HepG2 (cell line): ENCODE measurements around the gene GNAS. TPM values are rescaled to one million over a fixed set of nuclear protein-coding genes. Genes with fewer than 3 reads are reported as not detected.

Experiments used
- ATAC-seq: fragments of 200-7000 bp; cut with Tn5 transposase; 3 replicates; pipeline ENCODE4 v1.9.1; 2020; ENCODE audit warnings: mild to moderate bottlenecking, moderate library complexity
- Bru-seq: library from RNA; stranded (reverse); fragments of 400-500 nt; gene quantifications from one replicate; lab custom pipeline; 2021; lab: Mats Ljungman, UMichigan
- BruChase-seq, 2 experiments: library from RNA; stranded (reverse); fragments of 400-500 nt; gene quantifications; one replicate each; lab custom pipeline; 2021; lab: Mats Ljungman, UMichigan
- BruUV-seq: library from RNA; stranded (reverse); fragments of 400-500 nt; replicated peaks from 2 replicates; lab custom pipeline; 2021; lab: Mats Ljungman, UMichigan
- CTCF ChIA-PET: fragments of 300-600 bp; formaldehyde crosslinking; extraction: SDS; loops from one replicate; lab custom pipeline; 2021; ENCODE audit warnings: low total read pairs, inconsistent platforms, low intra/inter-chr PET ratio; lab: Yijun Ruan, JAX
- POLR2A ChIA-PET: fragments of 350-600 bp; sonication (Branson Sonifier 250); formaldehyde crosslinking; loops from one replicate; lab custom pipeline; 2020; ENCODE audit warnings: antibody characterized with exemption, inconsistent platforms; lab: Yijun Ruan, JAX
- DNase-seq: peaks from one replicate; pipeline ENCODE4 v3.0.0-alpha.2; 2015; ENCODE audit warnings: low spot score
- FAIRE-seq: peaks from 3 replicates; lab custom pipeline; 2011; peaks lifted over from hg19 to GRCh38; lab: Jason Lieb, UNC
- H2AFZ ChIP-seq: one replicate; pipeline ENCODE4 v1.6.1; 2011; ENCODE audit warnings: low read length, inconsistent platforms
- H3K27ac ChIP-seq: fragments of 300-600 bp; 3 replicates; pipeline ENCODE4 v1.8.0; 2011; ENCODE audit warnings: mixed run types, mild to moderate bottlenecking, mixed read lengths, low read length, inconsistent platforms; ENCODE audit not compliant: insufficient read depth; ENCODE audit errors: extremely low read length
- H3K27me3 ChIP-seq, 2 experiments: fragments of 200-600 bp in 1 of 2; 2 replicates in 1 of 2; 3 replicates in 1 of 2; pipeline versions ENCODE4 v1.6.0 to v1.8.0; 2011; ENCODE audit warnings: low read length in 2 of 2, mild to moderate bottlenecking in 2 of 2, moderate library complexity in 2 of 2, inconsistent platforms in 1 of 2; ENCODE audit not compliant: insufficient read depth in 2 of 2, control insufficient read depth in 1 of 2
- H3K36me3 ChIP-seq, 2 experiments: fragments of 200-600 bp in 1 of 2; replicated peaks in 1 of 2; 2 replicates in 1 of 2; 3 replicates in 1 of 2; pipeline versions ENCODE4 v1.5.1 to v1.8.0; 2011; ENCODE audit warnings: low read length in 2 of 2, inconsistent platforms in 1 of 2; ENCODE audit not compliant: insufficient read depth in 2 of 2, control insufficient read depth in 1 of 2
- H3K4me1 ChIP-seq: 2 replicates; pipeline ENCODE4 v1.5.1; 2012; ENCODE audit warnings: low read length, inconsistent platforms; ENCODE audit not compliant: insufficient read depth
- H3K4me2 ChIP-seq: 2 replicates; pipeline ENCODE4 v1.6.0; 2011; ENCODE audit warnings: low read depth, low read length, inconsistent platforms
- H3K4me3 ChIP-seq, 3 experiments: fragments of 200-600 bp in 1 of 3; sonication (generic), shearing (Covaris generic) in 1 of 3; replicated peaks in 1 of 3; 2 replicates each; pipeline ENCODE4 v1.5.1; 2011 to 2016; ENCODE audit warnings: low read length in 3 of 3, inconsistent platforms in 2 of 3, low read depth in 2 of 3, mild to moderate bottlenecking in 2 of 3, control low read depth in 1 of 3, mixed read lengths in 1 of 3; ENCODE audit not compliant: insufficient read depth in 1 of 3
- H3K79me2 ChIP-seq: one replicate; pipeline ENCODE4 v1.6.1; 2011; ENCODE audit warnings: low read length, inconsistent platforms; ENCODE audit not compliant: insufficient read depth
- H3K9ac ChIP-seq: 2 replicates; pipeline ENCODE4 v1.6.0; 2011; ENCODE audit warnings: mild to moderate bottlenecking, low read depth, low read length, inconsistent platforms; ENCODE audit not compliant: insufficient read depth
- H3K9me3 ChIP-seq: 2 replicates; pipeline ENCODE4 v1.5.1; 2012; ENCODE audit warnings: mild to moderate bottlenecking, low read length
- H4K20me1 ChIP-seq: 2 replicates; pipeline ENCODE4 v1.6.0; 2011; ENCODE audit warnings: inconsistent platforms, mild to moderate bottlenecking, low read length, moderate library complexity; ENCODE audit not compliant: insufficient read depth
- BCL6 ChIP-seq: IDR thresholded peaks from 2 replicates; pipeline ENCODE4 v1.6.1; 2016; ENCODE audit warnings: missing genetic modification reagents, missing compliant biosample characterization
- CEBPB ChIP-seq: IDR thresholded peaks from 2 replicates; pipeline ENCODE4 v1.6.1; 2011; ENCODE audit warnings: low read depth, low read length, improper control_type of control experiment, borderline replicate concordance
- MYC ChIP-seq: sonication (generic); formaldehyde crosslinking; IDR thresholded peaks from 2 replicates; pipeline ENCODE4 v1.9.0; 2021; ENCODE audit warnings: missing genetic modification reagents, borderline replicate concordance
- NFE2L1 ChIP-seq: sonication (generic); formaldehyde crosslinking; IDR thresholded peaks from 2 replicates; pipeline ENCODE4 v1.4.0; 2020; ENCODE audit warnings: missing genetic modification reagents, mild to moderate bottlenecking, borderline replicate concordance
- NKX3-1 ChIP-seq: sonication (generic); formaldehyde crosslinking; IDR thresholded peaks from 2 replicates; pipeline ENCODE4 v1.5.0; 2020; ENCODE audit warnings: missing genetic modification reagents
- NR2F2 ChIP-seq: IDR thresholded peaks from 2 replicates; pipeline ENCODE4 v1.6.1; 2012; ENCODE audit warnings: low read depth, inconsistent platforms, borderline replicate concordance
- POLR2AphosphoS5 ChIP-seq: IDR thresholded peaks from 2 replicates; pipeline ENCODE4 v1.6.1; 2012; ENCODE audit warnings: low read depth, low read length
- SMC3 ChIP-seq: IDR thresholded peaks from 2 replicates; pipeline ENCODE4 v1.6.1; 2011; ENCODE audit warnings: low read length, improper control_type of control experiment
- ZFY ChIP-seq: sonication (generic); formaldehyde crosslinking; IDR thresholded peaks from 2 replicates; pipeline ENCODE4 v1.4.0; 2020; ENCODE audit warnings: missing genetic modification reagents
- WGBS: methylation state at CpG from one replicate; pipeline ENCODE4 v1.1.6; 2017; ENCODE audit warnings: low lambda C conversion rate; 5-methylcytosine and 5-hydroxymethylcytosine counted together
- in situ Hi-C: cut with HindIII; loops from 2 replicates; pipeline ENCODE4 v1.10.0; 2017; ENCODE audit warnings: low pct_unique_long_range_greater_than_20kb; ENCODE audit not compliant: extremely low pct_ligation_motif_present
- intact Hi-C: fragments of 100-400 bp; cut with micrococcal nuclease; formaldehyde crosslinking; loops from one replicate; pipeline ENCODE4 v1.10.0; 2022; ENCODE audit not compliant: unreplicated experiment
- long read RNA-seq, 2 experiments: library from RNA in 1 of 2; library from polyadenylated mRNA in 1 of 2; stranded (forward) in 1 of 2; unstranded in 1 of 2; transcript quantifications; one replicate each; pipeline ENCODE4 v2.0.0, GENCODE V29; 2019 to 2022
- polyA minus RNA-seq, 3 experiments: library from RNA; depleted of rRNA, polyadenylated mRNA; stranded (reverse); fragments of >200 nt; gene quantifications; 2 replicates each; pipeline ENCODE4 v1.2.3, GENCODE V29; 2011; ENCODE audit warnings: low replicate concordance in 1 of 3
- polyA plus RNA-seq, 8 experiments: library from polyadenylated mRNA; depleted of rRNA in 3 of 8; stranded (reverse) in 7 of 8; unstranded in 1 of 8; fragments of >200 nt; fragmentation: Illumina TruSeq in 4 of 8; extraction: Trizol in 4 of 8; gene quantifications; 2 replicates each; pipeline versions ENCODE4 v1.2.1 to v1.2.3, GENCODE V29; 2011 to 2016; ENCODE audit warnings: low read depth in 4 of 8, missing spikeins in 1 of 8, mixed read lengths in 1 of 8; ENCODE audit not compliant: insufficient read depth in 1 of 8
- total RNA-seq, 5 experiments: library from RNA; depleted of rRNA; stranded (reverse); fragments of >200 nt; fragmentation: Illumina TruSeq; extraction: Trizol; gene quantifications; 2 replicates each; pipeline ENCODE4 v1.2.3, GENCODE V29; 2016; ENCODE audit warnings: low read depth in 1 of 5
- TF ChIP-seq, protein P1 (sequence below): sonication (generic); formaldehyde crosslinking; IDR thresholded peaks from 2 replicates; pipeline ENCODE4 v1.5.1; 2020; ENCODE audit warnings: mild to moderate bottlenecking, missing genetic modification reagents, moderate library complexity

GNAS gene
- 382 and 407 TPM in 2 replicates for total RNA-seq (2016; rRNA removed; fragmentation: Illumina TruSeq; extraction: Trizol)
- 604 and 617 TPM in 2 replicates for total RNA-seq (2016; cell fraction: cytosol; rRNA removed; fragmentation: Illumina TruSeq; extraction: Trizol; ENCODE audit: low read depth)
- 369 and 397 TPM in 2 replicates for total RNA-seq (2016; cell fraction: insoluble cytoplasmic fraction; rRNA removed; fragmentation: Illumina TruSeq; extraction: Trizol)
- 887 and 1,010 TPM in 2 replicates for total RNA-seq (2016; cell fraction: membrane; rRNA removed; fragmentation: Illumina TruSeq; extraction: Trizol)
- 281 and 324 TPM in 2 replicates for total RNA-seq (2016; cell fraction: nucleus; rRNA removed; fragmentation: Illumina TruSeq; extraction: Trizol)
- polyA plus RNA-seq (2011; rRNA removed): 1,008 and 1,029 TPM in 2 replicates
- 1,419 and 1,481 TPM in 2 replicates for polyA plus RNA-seq (2011; cell fraction: cytosol; rRNA removed)
- 1,285 and 1,363 TPM in 2 replicates for polyA plus RNA-seq (2011; cell fraction: nucleus; rRNA removed)
- 1,216 and 1,583 TPM in 2 replicates for polyA plus RNA-seq (2012)
- 2,019 and 2,103 TPM in 2 replicates for polyA plus RNA-seq (2016; cell fraction: cytosol; fragmentation: Illumina TruSeq; extraction: Trizol; ENCODE audit: low read depth)
- polyA plus RNA-seq (2016; cell fraction: insoluble cytoplasmic fraction; fragmentation: Illumina TruSeq; extraction: Trizol; ENCODE audit: low read depth): 991 and 1,223 TPM in 2 replicates
- polyA plus RNA-seq (2016; cell fraction: membrane; fragmentation: Illumina TruSeq; extraction: Trizol; ENCODE audit: low read depth): 2,245 and 2,285 TPM in 2 replicates
- 1,096 and 1,140 TPM in 2 replicates for polyA plus RNA-seq (2016; cell fraction: nucleus; fragmentation: Illumina TruSeq; extraction: Trizol; ENCODE audit: insufficient read depth, low read depth)
- polyA minus RNA-seq (2011; rRNA and poly(A)+ RNA removed; ENCODE audit: low replicate concordance): 1,501 and 1,552 TPM in 2 replicates
- polyA minus RNA-seq (2011; cell fraction: cytosol; rRNA and poly(A)+ RNA removed): 671 and 731 TPM in 2 replicates
- polyA minus RNA-seq (2011; cell fraction: nucleus; rRNA and poly(A)+ RNA removed): 391 and 498 TPM in 2 replicates
- Bru-seq, nascent RNA: percentile 95 among the genes with signal in this experiment
- BruChase-seq, experiment 1, labeled RNA remaining after a 6-hour chase: percentile 96 among the genes with signal in this experiment
- percentile 96 among the genes with signal in this experiment for BruChase-seq, experiment 2, labeled RNA remaining after a 2-hour chase
- long read RNA-seq, experiment 1, transcript GNAS-201 (12 exons, 1,866 nt): minor isoform, 12 of 226 reads
- long read RNA-seq, experiment 1, transcript GNAS-232 (10 exons, 1,839 nt): minor isoform, 14 of 226 reads
- long read RNA-seq, experiment 1, transcript GNAS-210 (13 exons, 1,972 nt): minor isoform, 20 of 226 reads
- long read RNA-seq, experiment 1, transcript GNAS-211 (12 exons, 1,931 nt): major isoform, 29 of 226 reads
- long read RNA-seq, experiment 1, partial matches to known transcripts: 80 of 226 reads
- long read RNA-seq, experiment 1, other reads (novel, unspliced or antisense): 32 of 226 reads
- long read RNA-seq, experiment 2, transcript GNAS-201 (12 exons, 1,866 nt): major isoform, 1,248 of 2,761 reads
- long read RNA-seq, experiment 2, transcript GNAS-210 (13 exons, 1,972 nt): minor isoform, 555 of 2,761 reads
- long read RNA-seq, experiment 2, transcript GNAS-238 (12 exons, 1,534 nt): minor isoform, 84 of 2,761 reads
- long read RNA-seq, experiment 2, transcript GNAS-234 (13 exons, 1,663 nt): minor isoform, 44 of 2,761 reads
- long read RNA-seq, experiment 2, partial matches to known transcripts: 380 of 2,761 reads
- long read RNA-seq, experiment 2, other reads (novel, unspliced or antisense): 404 of 2,761 reads

DNA sequence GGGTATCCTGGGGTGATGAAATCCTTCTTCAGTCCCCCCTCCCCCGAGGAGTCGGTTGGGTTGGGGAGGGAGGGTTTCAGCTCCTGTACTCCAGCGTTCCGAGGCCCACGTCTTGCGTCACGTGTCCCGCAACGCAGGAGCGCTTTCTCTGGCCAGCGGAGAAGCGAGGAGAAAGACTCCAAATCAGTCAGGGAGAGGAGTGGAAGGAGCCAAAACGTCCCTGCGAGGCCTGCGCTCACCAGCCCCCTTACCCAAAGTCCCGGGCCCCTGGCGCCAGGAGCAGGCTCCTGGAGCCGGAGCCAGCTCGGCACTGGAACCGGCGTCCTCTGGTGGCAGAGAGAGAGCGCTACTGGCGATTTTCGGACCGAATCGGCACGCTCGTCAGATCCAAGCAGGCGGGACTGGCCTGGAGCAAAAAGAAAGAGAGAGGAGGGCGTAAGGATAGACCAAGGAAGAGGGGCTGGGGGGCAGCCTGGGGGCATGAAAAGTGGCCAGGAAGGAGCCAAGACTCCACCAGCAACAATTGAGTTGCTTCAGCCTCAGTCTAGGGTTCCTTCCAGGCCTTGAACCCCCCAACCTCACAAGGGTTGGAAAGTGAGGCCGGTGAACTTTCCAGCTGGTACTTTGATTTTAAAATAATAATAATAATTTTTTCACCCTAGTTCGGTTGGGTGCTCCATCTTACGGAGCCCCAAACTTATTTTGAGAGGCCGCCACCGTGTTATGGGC is at the start of gene GNAS:
Gene GNAS, plus strand, starts transcription at position 174 of the 729 bp plus-strand sequence.
- no peak for FAIRE-seq
- no TSS peak for BruUV-seq
- POLR2A ChIA-PET: no interaction called here
- Histone ChIP-seq H3K4me1 (no peaks in the 10 kb centered on the region), H3K4me2 (peak within 1 kb of the TSS; percentile 36; the same call in 1 of the 2 replicates), H3K36me3 (no peaks in the 10 kb centered on the region), H2AFZ (no peak within 1 kb of the TSS), H3K27ac (no peak within 1 kb of the TSS), H3K27me3 (peaks cover 0 to 23% of the 10 kb centered on the region in 2 experiments; a peak in 4 of 5 replicates), H3K9ac (no peak within 1 kb of the TSS), H3K4me3 (0 out of 6 replicates have a peak within 1 kb of the TSS, but pooled peaks of 1 of the 3 experiments have one; percentile 18), H3K79me2 (no peaks in the 10 kb centered on the region), H3K9me3 (no peaks in the 10 kb centered on the region), H4K20me1 (no peaks in the 10 kb centered on the region)
- DNase-seq: peak; percentile 21
- intact Hi-C loops: no loop called here
- CTCF ChIA-PET: interaction anchor here (1.7 kb wide), 2 partner anchors 371 to 616 kb away, joined by 3 to 7 read pairs; no protein-coding TSS in a partner anchor
- peak; percentile 68 for ATAC-seq
- WGBS: 33% methylated on average over 35 of the region's 35 CpGs
- in situ Hi-C loops: no loop called here
- TF ChIP-seq POLR2AphosphoS5: no peak
- no peak for TF ChIP-seq NR2F2
- TF ChIP-seq ZFY (CRISPR knock-in tag): no peak
- TF ChIP-seq SMC3: peak; percentile 58; the same call in 1 of the 2 replicates
- TF ChIP-seq CEBPB: 0 out of 2 replicates have a peak, but pooled peaks have one; percentile 14
- TF ChIP-seq NFE2L1: no peak
- peak; percentile 17; the same call in 1 of the 2 replicates for TF ChIP-seq MYC (CRISPR knock-in tag)
- TF ChIP-seq, protein P1, sequence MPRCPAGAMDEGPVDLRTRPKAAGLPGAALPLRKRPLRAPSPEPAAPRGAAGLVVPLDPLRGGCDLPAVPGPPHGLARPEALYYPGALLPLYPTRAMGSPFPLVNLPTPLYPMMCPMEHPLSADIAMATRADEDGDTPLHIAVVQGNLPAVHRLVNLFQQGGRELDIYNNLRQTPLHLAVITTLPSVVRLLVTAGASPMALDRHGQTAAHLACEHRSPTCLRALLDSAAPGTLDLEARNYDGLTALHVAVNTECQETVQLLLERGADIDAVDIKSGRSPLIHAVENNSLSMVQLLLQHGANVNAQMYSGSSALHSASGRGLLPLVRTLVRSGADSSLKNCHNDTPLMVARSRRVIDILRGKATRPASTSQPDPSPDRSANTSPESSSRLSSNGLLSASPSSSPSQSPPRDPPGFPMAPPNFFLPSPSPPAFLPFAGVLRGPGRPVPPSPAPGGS (CRISPR knock-in tag): no peak
- no peak for TF ChIP-seq NKX3-1 (CRISPR knock-in tag)
- no peak for TF ChIP-seq BCL6 (CRISPR knock-in tag)
